SKM-1 (cell line): ENCODE measurements around the gene SEL1L.
A peak's percentile ranks its signal among the peaks of the same experiment; 100 is the strongest.
"Not testable (repeated sequence)": the region's sequence is repeated elsewhere in the genome, so short reads cannot be mapped to it uniquely, and the experiment has no call there.

Experiments used
- DNase-seq: peaks from one replicate; lab custom pipeline; 2025; ENCODE audit not compliant: unreplicated experiment; lab: John Stamatoyannopoulos, UW

SEL1L gene

GRCh38 chr14:81533536-81534343 lies at the start of gene SEL1L:
SEL1L (minus strand) TSS chr14:81533853; CDS start chr14:81533744, 109 bp downstream.
- peak; percentile 83 for DNase-seq

GRCh38 chr14:81582420-81582819 lies 48.8 kb upstream of the SEL1L start:
- no peak for DNase-seq

GRCh38 chr14:81579115-81579514 lies 45.5 kb upstream of the SEL1L start:
- no peak for DNase-seq

GRCh38 chr14:81571437-81571836 lies 37.8 kb upstream of the SEL1L start:
- no peak for DNase-seq

GRCh38 chr14:81567302-81567701 lies 33.6 kb upstream of the SEL1L start:
- no peak for DNase-seq

- no peak for DNase-seq
These were observed 32.0 kb upstream of the SEL1L start for GRCh38 chr14:81565441-81566290.

GRCh38 chr14:81562818-81563217 lies 29.2 kb upstream of the SEL1L start:
- no peak for DNase-seq

- no peak for DNase-seq
These were observed 27.6 kb upstream of the SEL1L start for GRCh38 chr14:81561084-81561775.

- no peak for DNase-seq
These were observed 25.7 kb upstream of the SEL1L start for GRCh38 chr14:81559385-81559784.

- DNase-seq, result no peak
These were observed 23.5 kb upstream of the SEL1L start for GRCh38 chr14:81557146-81557545.

GRCh38 chr14:81555684-81556083 lies 22.0 kb upstream of the SEL1L start:
- no peak for DNase-seq

GRCh38 chr14:81555051-81555450 lies 21.4 kb upstream of the SEL1L start:
- DNase-seq, result no peak

GRCh38 chr14:81551471-81551870 lies 17.8 kb upstream of the SEL1L start:
- DNase-seq, result no peak

- DNase-seq, result no peak
These were observed 16.5 kb upstream of the SEL1L start for GRCh38 chr14:81550001-81550637.

- DNase-seq, result not testable (repeated sequence)
These were observed 7.6 kb upstream of the SEL1L start for GRCh38 chr14:81541206-81541605.

GRCh38 chr14:81537193-81537592 lies 3.5 kb upstream of the SEL1L start:
- no peak for DNase-seq

- no peak for DNase-seq
These were observed 2.7 kb upstream of the SEL1L start for GRCh38 chr14:81536241-81536771.

- DNase-seq, result no peak
These were observed 1.9 kb upstream of the SEL1L start for GRCh38 chr14:81535396-81536164.

GRCh38 chr14:81534510-81535074 lies 939 bp upstream of the SEL1L start:
- no peak for DNase-seq

GRCh38 chr14:81533212-81533535 lies 479 bp downstream of the SEL1L start:
- no peak for DNase-seq
